ENCODE measurements around the gene RNASE11.

RNASE11 gene

GRCh38 chr14:20551606-20552005 lies 36.2 kb downstream of the RNASE11 start:
- H3K27me3 ChIP-seq (ENCODE audit: insufficient read depth, low read length): no peaks in the 10 kb centered on the region

GRCh38 chr14:20550926-20551325 lies 36.9 kb downstream of the RNASE11 start:
- H3F3A ChIP-seq (ENCODE audit: insufficient read depth, low read length): no peaks in the 10 kb centered on the region
- no peak overlapping the region for H2AFZ ChIP-seq (ENCODE audit: low read length)
- H3K36me3 ChIP-seq (ENCODE audit: insufficient read depth, low read length): no peaks in the 10 kb centered on the region
- no peaks in the 10 kb centered on the region for H3K4me1 ChIP-seq (ENCODE audit: insufficient read depth, low read length, severe bottlenecking)
- H3K4me3 ChIP-seq (ENCODE audit: low read depth, low read length, poor library complexity, severe bottlenecking): no peak overlapping the region
- no peak overlapping the region for H3K9ac ChIP-seq (ENCODE audit: low read length)
- no peaks in the 10 kb centered on the region for H3K27me3 ChIP-seq (ENCODE audit: insufficient read depth, low read length)
- no peaks in the 10 kb centered on the region for H3K79me2 ChIP-seq (ENCODE audit: insufficient read depth, low read length)
- no peak overlapping the region for H3K4me2 ChIP-seq (ENCODE audit: low read length)
- H3K9me3 ChIP-seq (ENCODE audit: low read length): no peaks in the 10 kb centered on the region
- H3K9me2 ChIP-seq (ENCODE audit: low read depth, low read length): no peaks in the 10 kb centered on the region
- no peak overlapping the region for H3K27ac ChIP-seq (ENCODE audit: low read depth, low read length, poor library complexity, severe bottlenecking)
- no peak for TF ChIP-seq EZH2 (IDR thresholded peaks at IDR 0.05; ENCODE audit: borderline replicate concordance, low read length)
- TF ChIP-seq, protein P1, sequence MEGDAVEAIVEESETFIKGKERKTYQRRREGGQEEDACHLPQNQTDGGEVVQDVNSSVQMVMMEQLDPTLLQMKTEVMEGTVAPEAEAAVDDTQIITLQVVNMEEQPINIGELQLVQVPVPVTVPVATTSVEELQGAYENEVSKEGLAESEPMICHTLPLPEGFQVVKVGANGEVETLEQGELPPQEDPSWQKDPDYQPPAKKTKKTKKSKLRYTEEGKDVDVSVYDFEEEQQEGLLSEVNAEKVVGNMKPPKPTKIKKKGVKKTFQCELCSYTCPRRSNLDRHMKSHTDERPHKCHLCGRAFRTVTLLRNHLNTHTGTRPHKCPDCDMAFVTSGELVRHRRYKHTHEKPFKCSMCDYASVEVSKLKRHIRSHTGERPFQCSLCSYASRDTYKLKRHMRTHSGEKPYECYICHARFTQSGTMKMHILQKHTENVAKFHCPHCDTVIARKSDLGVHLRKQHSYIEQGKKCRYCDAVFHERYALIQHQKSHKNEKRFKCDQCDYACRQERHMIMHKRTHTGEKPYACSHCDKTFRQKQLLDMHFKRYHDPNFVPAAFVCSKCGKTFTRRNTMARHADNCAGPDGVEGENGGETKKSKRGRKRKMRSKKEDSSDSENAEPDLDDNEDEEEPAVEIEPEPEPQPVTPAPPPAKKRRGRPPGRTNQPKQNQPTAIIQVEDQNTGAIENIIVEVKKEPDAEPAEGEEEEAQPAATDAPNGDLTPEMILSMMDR (IDR thresholded peaks at IDR 0.05; ENCODE audit: low read length): no peak
- H4K20me1 ChIP-seq (ENCODE audit: insufficient read depth, low read length): no peaks in the 10 kb centered on the region

More at GRCh38 chr14:20551606-20552005, 36.2 kb downstream of the RNASE11 start:
- TF ChIP-seq EZH2 (IDR thresholded peaks at IDR 0.05; ENCODE audit: borderline replicate concordance, low read length): no peak
- TF ChIP-seq, protein P1 (IDR thresholded peaks at IDR 0.05; ENCODE audit: low read length): no peak
- Histone ChIP-seq H3K9ac (ENCODE audit: low read length) (no peak overlapping the region), H3K9me2 (ENCODE audit: low read depth, low read length) (no peaks in the 10 kb centered on the region), H2AFZ (ENCODE audit: low read length) (no peak overlapping the region), H3K9me3 (ENCODE audit: low read length) (no peaks in the 10 kb centered on the region), H3F3A (ENCODE audit: insufficient read depth, low read length) (no peaks in the 10 kb centered on the region), H3K79me2 (ENCODE audit: insufficient read depth, low read length) (no peaks in the 10 kb centered on the region), H3K4me3 (ENCODE audit: low read depth, low read length, poor library complexity, severe bottlenecking) (no peak overlapping the region), H3K27ac (ENCODE audit: low read depth, low read length, poor library complexity, severe bottlenecking) (no peak overlapping the region), H4K20me1 (ENCODE audit: insufficient read depth, low read length) (no peaks in the 10 kb centered on the region), H3K4me2 (ENCODE audit: low read length) (no peak overlapping the region), H3K4me1 (ENCODE audit: insufficient read depth, low read length, severe bottlenecking) (no peaks in the 10 kb centered on the region), H3K36me3 (ENCODE audit: insufficient read depth, low read length) (no peaks in the 10 kb centered on the region)

DNA sequence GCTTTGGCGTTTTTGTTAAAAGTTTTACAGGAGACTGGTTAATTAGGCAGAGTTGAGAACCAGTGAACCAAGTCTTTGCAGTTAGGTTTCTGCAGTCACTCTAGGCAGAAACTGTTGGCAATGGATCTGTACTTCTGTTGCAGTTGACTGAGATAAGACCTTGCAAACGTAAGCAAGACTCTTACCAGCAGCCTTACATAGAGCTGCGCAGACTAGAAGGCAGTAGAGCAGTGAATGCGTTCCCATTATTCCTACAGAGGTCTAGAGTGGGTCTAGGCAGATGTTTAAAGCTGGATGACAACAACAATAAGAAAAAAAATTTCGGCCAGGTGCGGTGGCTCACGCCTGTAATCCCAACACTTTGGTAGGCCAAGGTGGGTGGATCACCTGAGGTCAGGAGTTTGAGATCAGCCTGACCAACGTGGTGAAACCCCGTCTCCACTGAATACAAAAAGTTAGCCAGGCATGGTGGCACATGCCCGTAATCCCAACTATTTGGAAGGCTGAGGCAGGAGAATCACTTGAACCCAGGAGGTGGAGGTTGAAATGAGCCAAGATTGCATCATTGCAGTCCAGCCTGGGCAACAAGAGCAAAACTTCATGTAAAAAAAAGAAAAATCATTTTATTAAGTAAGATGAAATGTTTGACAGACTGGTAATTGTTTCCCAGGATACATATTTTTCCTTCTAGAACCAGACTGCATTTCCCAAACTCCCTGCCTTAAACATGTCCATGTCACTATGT lies 39.2 kb downstream of the RNASE11 start:
- H3K36me3 ChIP-seq (ENCODE audit: insufficient read depth, low read length): no peaks in the 10 kb centered on the region
- no peak overlapping the region for H3K27ac ChIP-seq (ENCODE audit: low read depth, low read length, poor library complexity, severe bottlenecking)
- no peaks in the 10 kb centered on the region for H3F3A ChIP-seq (ENCODE audit: insufficient read depth, low read length)
- no peaks in the 10 kb centered on the region for H3K9me2 ChIP-seq (ENCODE audit: low read depth, low read length)
- TF ChIP-seq EZH2 (IDR thresholded peaks at IDR 0.05; ENCODE audit: borderline replicate concordance, low read length): no peak
- TF ChIP-seq, protein P1 (IDR thresholded peaks at IDR 0.05; ENCODE audit: low read length): no peak
- H3K4me3 ChIP-seq (ENCODE audit: low read depth, low read length, poor library complexity, severe bottlenecking): no peak overlapping the region
- no peak overlapping the region for H2AFZ ChIP-seq (ENCODE audit: low read length)
- no peaks in the 10 kb centered on the region for H3K9me3 ChIP-seq (ENCODE audit: low read length)
- H3K4me1 ChIP-seq (ENCODE audit: insufficient read depth, low read length, severe bottlenecking): no peaks in the 10 kb centered on the region
- no peak overlapping the region for H3K4me2 ChIP-seq (ENCODE audit: low read length)
- no peaks in the 10 kb centered on the region for H3K79me2 ChIP-seq (ENCODE audit: insufficient read depth, low read length)
- H3K27me3 ChIP-seq (ENCODE audit: insufficient read depth, low read length): no peaks in the 10 kb centered on the region
- no peak overlapping the region for H3K9ac ChIP-seq (ENCODE audit: low read length)
- no peaks in the 10 kb centered on the region for H4K20me1 ChIP-seq (ENCODE audit: insufficient read depth, low read length)
